SK-N-SH (cell line): ENCODE measurements around the gene C9orf50. TPM values are rescaled to one million over a fixed set of nuclear protein-coding genes. Genes with fewer than 3 reads are reported as not detected.

Experiments used
- CTCF ChIA-PET: fragments of 300-600, 350-600 bp; formaldehyde crosslinking; extraction: SDS; loops from one replicate; lab custom pipeline; 2021; lab: Yijun Ruan, JAX
- POLR2A ChIA-PET: fragments of 350-600 bp; sonication (Branson Sonifier 250); formaldehyde crosslinking; extraction: SDS; loops from one replicate; lab custom pipeline; 2020; ENCODE audit warnings: antibody characterized with exemption, inconsistent platforms; lab: Yijun Ruan, JAX
- DNase-seq: peaks from one replicate; pipeline ENCODE4 v3.0.0; 2012
- H2AFZ ChIP-seq: fragments of 200-600 bp; sonication (generic); 2 replicates; pipeline ENCODE4 v1.8.1; 2016; ENCODE audit warnings: antibody characterized with exemption, mild to moderate bottlenecking, low read depth
- H3F3A ChIP-seq: fragments of 200-600 bp; sonication (generic); replicated peaks from 2 replicates; pipeline ENCODE3; 2016; ENCODE audit warnings: antibody characterized with exemption, mild to moderate bottlenecking; ENCODE audit not compliant: insufficient read depth
- H3K27ac ChIP-seq, 2 experiments: fragments of 200-500 bp in 1 of 2; fragments of 200-600 bp in 1 of 2; sonication (Bioruptor generic) in 1 of 2; sonication (generic), shearing (Covaris generic) in 1 of 2; 2 replicates each; pipeline versions ENCODE4 v1.5.1 to v1.6.1; 2014 to 2016; ENCODE audit warnings: low read depth in 2 of 2, inconsistent platforms in 1 of 2, low read length in 1 of 2, mild to moderate bottlenecking in 1 of 2, mixed read lengths in 1 of 2
- H3K27me3 ChIP-seq: fragments of 200-600 bp; sonication (generic), shearing (Covaris generic); 2 replicates; pipeline ENCODE4 v1.6.1; 2016; ENCODE audit warnings: mixed run types; ENCODE audit not compliant: insufficient read depth
- H3K36me3 ChIP-seq, 2 experiments: fragments of 200-500 bp in 1 of 2; fragments of 200-600 bp in 1 of 2; sonication (Bioruptor generic) in 1 of 2; sonication (generic) in 1 of 2; replicated peaks in 1 of 2; 2 replicates each; pipeline versions ENCODE3 to v1.5.1; 2014 to 2016; ENCODE audit warnings: low read length in 1 of 2, mild to moderate bottlenecking in 1 of 2; ENCODE audit not compliant: insufficient read depth in 2 of 2, control insufficient read depth in 1 of 2
- H3K4me1 ChIP-seq, 2 experiments: fragments of 200-500 bp in 1 of 2; fragments of 200-600 bp in 1 of 2; sonication (Bioruptor generic) in 1 of 2; sonication (generic), shearing (Covaris generic) in 1 of 2; 2 replicates each; pipeline versions ENCODE4 v1.5.1 to v1.6.1; 2014 to 2016; ENCODE audit warnings: low read depth in 1 of 2, low read length in 1 of 2, mixed run types in 1 of 2; ENCODE audit not compliant: insufficient read depth in 2 of 2, control insufficient read depth in 1 of 2
- H3K4me2 ChIP-seq: fragments of 200-600 bp; sonication (generic), shearing (Covaris generic); 2 replicates; pipeline ENCODE4 v1.6.1; 2017; ENCODE audit warnings: mixed run types
- H3K4me3 ChIP-seq, 2 experiments: fragments of 200-500 bp in 1 of 2; fragments of 200-600 bp in 1 of 2; sonication (Bioruptor generic) in 1 of 2; sonication (generic), shearing (Covaris generic) in 1 of 2; 2 replicates each; pipeline versions ENCODE4 v1.5.1 to v1.8.1; 2014 to 2016; ENCODE audit warnings: low read depth in 2 of 2, inconsistent platforms in 1 of 2, low read length in 1 of 2, mild to moderate bottlenecking in 1 of 2, mixed read lengths in 1 of 2, moderate library complexity in 1 of 2
- H3K79me2 ChIP-seq: fragments of 200-600 bp; sonication (generic); 2 replicates; pipeline ENCODE4 v1.8.1; 2017; ENCODE audit warnings: mild to moderate bottlenecking; ENCODE audit not compliant: insufficient read depth
- H3K9ac ChIP-seq: fragments of 200-600 bp; sonication (generic); 2 replicates; pipeline ENCODE4 v1.6.1; 2017; ENCODE audit warnings: mixed run types
- H3K9me2 ChIP-seq: fragments of 200-600 bp; sonication (generic); 2 replicates; pipeline ENCODE4 v1.6.1; 2017; ENCODE audit warnings: mixed run types
- H3K9me3 ChIP-seq: fragments of 200-600 bp; sonication (generic); 2 replicates; pipeline ENCODE4 v1.6.1; 2017; ENCODE audit warnings: mixed run types, mild to moderate bottlenecking, moderate library complexity
- H4K20me1 ChIP-seq: fragments of 200-600 bp; sonication (generic); 2 replicates; pipeline ENCODE4 v1.6.1; 2017; ENCODE audit warnings: mild to moderate bottlenecking, mixed run types; ENCODE audit not compliant: insufficient read depth
- CHD2 ChIP-seq: fragments of 150-350 bp; IDR thresholded peaks from 2 replicates; pipeline ENCODE4 v1.6.1; 2018; ENCODE audit warnings: low read length; ENCODE audit not compliant: partially characterized antibody
- CTCF ChIP-seq: fragments of 200-600 bp; sonication (generic); IDR thresholded peaks from 2 replicates; pipeline ENCODE4 v1.6.1; 2017; ENCODE audit warnings: antibody characterized with exemption, mild to moderate bottlenecking, moderate library complexity
- EZH2phosphoT487 ChIP-seq: fragments of 200-600 bp; sonication (generic); IDR thresholded peaks from 2 replicates; pipeline ENCODE4 v1.6.1; 2017; ENCODE audit warnings: low read depth, mixed run types, mild to moderate bottlenecking, antibody characterized with exemption, moderate library complexity, borderline replicate concordance
- FOSL2 ChIP-seq: IDR thresholded peaks from 2 replicates; pipeline ENCODE4 v1.4.0; 2012; ENCODE audit warnings: low read depth, mild to moderate bottlenecking, moderate library complexity, borderline replicate concordance
- MEF2A ChIP-seq: IDR thresholded peaks from 2 replicates; pipeline ENCODE4 v1.4.0; 2012; ENCODE audit warnings: low read depth, borderline replicate concordance
- MXI1 ChIP-seq: IDR thresholded peaks from 2 replicates; pipeline ENCODE4 v1.6.1; 2012; ENCODE audit warnings: mild to moderate bottlenecking, low read depth, low read length, improper control_type of control experiment
- NRF1 ChIP-seq: IDR thresholded peaks from 2 replicates; pipeline ENCODE4 v1.6.1; 2012; ENCODE audit warnings: low read depth, mild to moderate bottlenecking, low read length
- POLR2AphosphoS5 ChIP-seq: IDR thresholded peaks from 2 replicates; pipeline ENCODE4 v1.6.1; 2012; ENCODE audit warnings: low read depth, low read length
- RAD21 ChIP-seq: IDR thresholded peaks from 2 replicates; pipeline ENCODE4 v1.6.1; 2012; ENCODE audit warnings: mild to moderate bottlenecking, low read length
- RFX5 ChIP-seq: IDR thresholded peaks from 2 replicates; pipeline ENCODE4 v1.6.1; 2012; ENCODE audit warnings: mild to moderate bottlenecking, improper control_type of control experiment, low read length
- RXRA ChIP-seq: IDR thresholded peaks from 2 replicates; pipeline ENCODE4 v1.4.0; 2012; ENCODE audit warnings: low read depth, mild to moderate bottlenecking, borderline replicate concordance
- SIN3A ChIP-seq: IDR thresholded peaks from 2 replicates; pipeline ENCODE4 v1.6.1; 2012; ENCODE audit warnings: low read depth, mild to moderate bottlenecking, low read length, moderate library complexity, borderline replicate concordance
- TAF1 ChIP-seq: IDR thresholded peaks from 2 replicates; pipeline ENCODE4 v1.6.1; 2012; ENCODE audit warnings: low read depth, mild to moderate bottlenecking, low read length, moderate library complexity, borderline replicate concordance
- TCF12 ChIP-seq: IDR thresholded peaks from 2 replicates; pipeline ENCODE4 v1.4.0; 2012
- TEAD4 ChIP-seq: IDR thresholded peaks from 2 replicates; pipeline ENCODE4 v1.4.0; 2012; ENCODE audit warnings: mild to moderate bottlenecking, borderline replicate concordance; ENCODE audit not compliant: insufficient read depth
- YY1 ChIP-seq: IDR thresholded peaks from 2 replicates; pipeline ENCODE4 v1.4.0; 2012; ENCODE audit warnings: low read depth, mild to moderate bottlenecking
- WGBS: methylation state at CpG from one replicate; pipeline ENCODE4 v1.1.6; 2017; ENCODE audit warnings: low lambda C conversion rate; 5-methylcytosine and 5-hydroxymethylcytosine counted together
- polyA plus RNA-seq, 3 experiments: library from polyadenylated mRNA; depleted of rRNA; stranded (reverse); fragments of >200 nt; gene quantifications; 2 replicates each; pipeline ENCODE4 v1.2.3, GENCODE V29; 2012
- TF ChIP-seq, protein P1 (sequence below): IDR thresholded peaks from 2 replicates; pipeline ENCODE4 v1.4.0; 2012; ENCODE audit warnings: low read depth, borderline replicate concordance
- TF ChIP-seq, protein P2 (sequence below): IDR thresholded peaks from 2 replicates; pipeline ENCODE4 v1.4.0; 2012; ENCODE audit warnings: low read depth, borderline replicate concordance
- TF ChIP-seq, protein P3 (sequence below): fragments of 150-350 bp; IDR thresholded peaks from 2 replicates; pipeline ENCODE4 v1.6.1; 2017; ENCODE audit warnings: antibody characterized with exemption, low read length, low read depth, borderline replicate concordance
- TF ChIP-seq, protein P4 (sequence below): IDR thresholded peaks from 2 replicates; pipeline ENCODE4 v1.4.0; 2012; ENCODE audit warnings: low read depth

Gene C9orf50
- polyA plus RNA-seq, 1 of the 3 experiments (the other 2 are of a cell fraction) = 0.30 TPM

GRCh38 chr9:129590466-129590865, 30.4 kb downstream of the C9orf50 start:
- POLR2A ChIA-PET = no interaction called here
- no peaks in the 10 kb centered on the region for H3K27me3 ChIP-seq
- H3K36me3 ChIP-seq = no peaks in the 10 kb centered on the region
- H3K4me3 ChIP-seq = no peak overlapping the region
- TF ChIP-seq, protein P1, sequence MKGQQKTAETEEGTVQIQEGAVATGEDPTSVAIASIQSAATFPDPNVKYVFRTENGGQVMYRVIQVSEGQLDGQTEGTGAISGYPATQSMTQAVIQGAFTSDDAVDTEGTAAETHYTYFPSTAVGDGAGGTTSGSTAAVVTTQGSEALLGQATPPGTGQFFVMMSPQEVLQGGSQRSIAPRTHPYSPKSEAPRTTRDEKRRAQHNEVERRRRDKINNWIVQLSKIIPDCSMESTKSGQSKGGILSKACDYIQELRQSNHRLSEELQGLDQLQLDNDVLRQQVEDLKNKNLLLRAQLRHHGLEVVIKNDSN = no peak
- TF ChIP-seq NRF1 (no peak), TEAD4 (no peak), TAF1 (no peak), CHD2 (no peak), POLR2AphosphoS5 (no peak), MXI1 (no peak), RXRA (no peak), RAD21 (no peak)
- H3K79me2 ChIP-seq = no peaks in the 10 kb centered on the region
- no peaks in the 10 kb centered on the region for H3F3A ChIP-seq
- H4K20me1 ChIP-seq = no peaks in the 10 kb centered on the region
- no peaks in the 10 kb centered on the region for H3K9me3 ChIP-seq
- H3K27ac ChIP-seq = no peak overlapping the region
- WGBS = 85% methylated on average over 6 of the region's 6 CpGs
- no peak overlapping the region for H3K4me2 ChIP-seq
- H2AFZ ChIP-seq = no peak overlapping the region
- H3K4me1 ChIP-seq = peaks cover 0 to 5% of the 10 kb centered on the region in 2 experiments; a peak in 2 of 4 replicates
- no peak for DNase-seq
- no peak overlapping the region for H3K9ac ChIP-seq
- CTCF ChIA-PET = interaction anchor here (1.1 kb wide), 1 partner anchor 21 kb away, joined by 3 read pairs; no protein-coding TSS in a partner anchor
- H3K9me2 ChIP-seq = no peaks in the 10 kb centered on the region

- no peaks in the 10 kb centered on the region for H3F3A ChIP-seq
- peaks cover 0 to 10% of the 10 kb centered on the region in 2 experiments; a peak in 1 of 4 replicates for H3K4me1 ChIP-seq
- H4K20me1 ChIP-seq = no peaks in the 10 kb centered on the region
- WGBS = 91% methylated on average over 23 of the region's 23 CpGs
- H3K9me3 ChIP-seq = no peaks in the 10 kb centered on the region
- POLR2A ChIA-PET = interaction anchor here (2.0 kb wide), 1 partner anchor 91 kb away, joined by 5 read pairs; no protein-coding TSS in a partner anchor
- no peak overlapping the region for H3K9ac ChIP-seq
- H3K79me2 ChIP-seq = no peaks in the 10 kb centered on the region
- DNase-seq = no peak
- no peaks in the 10 kb centered on the region for H3K9me2 ChIP-seq
- CTCF ChIA-PET = interaction anchor here (0.7 to 1.8 kb wide), 5 partner anchors 11 to 456 kb away, joined by 3 to 7 read pairs (median 3); no protein-coding TSS in a partner anchor
- no peak overlapping the region for H2AFZ ChIP-seq
- H3K4me2 ChIP-seq = no peak overlapping the region
- no peak overlapping the region for H3K4me3 ChIP-seq
- H3K27ac ChIP-seq = no peak overlapping the region
- H3K36me3 ChIP-seq = no peaks in the 10 kb centered on the region
- no peaks in the 10 kb centered on the region for H3K27me3 ChIP-seq
- no peak for TF ChIP-seq EZH2phosphoT487
- TF ChIP-seq FOSL2 = no peak
- TF ChIP-seq YY1 = no peak
- TF ChIP-seq, protein P2, sequence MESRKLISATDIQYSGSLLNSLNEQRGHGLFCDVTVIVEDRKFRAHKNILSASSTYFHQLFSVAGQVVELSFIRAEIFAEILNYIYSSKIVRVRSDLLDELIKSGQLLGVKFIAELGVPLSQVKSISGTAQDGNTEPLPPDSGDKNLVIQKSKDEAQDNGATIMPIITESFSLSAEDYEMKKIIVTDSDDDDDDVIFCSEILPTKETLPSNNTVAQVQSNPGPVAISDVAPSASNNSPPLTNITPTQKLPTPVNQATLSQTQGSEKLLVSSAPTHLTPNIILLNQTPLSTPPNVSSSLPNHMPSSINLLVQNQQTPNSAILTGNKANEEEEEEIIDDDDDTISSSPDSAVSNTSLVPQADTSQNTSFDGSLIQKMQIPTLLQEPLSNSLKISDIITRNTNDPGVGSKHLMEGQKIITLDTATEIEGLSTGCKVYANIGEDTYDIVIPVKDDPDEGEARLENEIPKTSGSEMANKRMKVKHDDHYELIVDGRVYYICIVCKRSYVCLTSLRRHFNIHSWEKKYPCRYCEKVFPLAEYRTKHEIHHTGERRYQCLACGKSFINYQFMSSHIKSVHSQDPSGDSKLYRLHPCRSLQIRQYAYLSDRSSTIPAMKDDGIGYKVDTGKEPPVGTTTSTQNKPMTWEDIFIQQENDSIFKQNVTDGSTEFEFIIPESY = no peak
- TF ChIP-seq, protein P3, sequence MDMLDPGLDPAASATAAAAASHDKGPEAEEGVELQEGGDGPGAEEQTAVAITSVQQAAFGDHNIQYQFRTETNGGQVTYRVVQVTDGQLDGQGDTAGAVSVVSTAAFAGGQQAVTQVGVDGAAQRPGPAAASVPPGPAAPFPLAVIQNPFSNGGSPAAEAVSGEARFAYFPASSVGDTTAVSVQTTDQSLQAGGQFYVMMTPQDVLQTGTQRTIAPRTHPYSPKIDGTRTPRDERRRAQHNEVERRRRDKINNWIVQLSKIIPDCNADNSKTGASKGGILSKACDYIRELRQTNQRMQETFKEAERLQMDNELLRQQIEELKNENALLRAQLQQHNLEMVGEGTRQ = no peak
- no peak for TF ChIP-seq RFX5
- no peak for TF ChIP-seq CTCF
- TF ChIP-seq RAD21 = no peak
- TF ChIP-seq MXI1 = no peak
- no peak for TF ChIP-seq MEF2A
- no peak for TF ChIP-seq TAF1
- TF ChIP-seq TCF12 = no peak
- TF ChIP-seq, protein P4, sequence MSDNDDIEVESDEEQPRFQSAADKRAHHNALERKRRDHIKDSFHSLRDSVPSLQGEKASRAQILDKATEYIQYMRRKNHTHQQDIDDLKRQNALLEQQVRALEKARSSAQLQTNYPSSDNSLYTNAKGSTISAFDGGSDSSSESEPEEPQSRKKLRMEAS = no peak
- no peak for TF ChIP-seq SIN3A
Measured at GRCh38 chr9:129587487-129588262, 33.2 kb downstream of the C9orf50 start.
